ENCODE data around the gene DCLK1.

DNA sequence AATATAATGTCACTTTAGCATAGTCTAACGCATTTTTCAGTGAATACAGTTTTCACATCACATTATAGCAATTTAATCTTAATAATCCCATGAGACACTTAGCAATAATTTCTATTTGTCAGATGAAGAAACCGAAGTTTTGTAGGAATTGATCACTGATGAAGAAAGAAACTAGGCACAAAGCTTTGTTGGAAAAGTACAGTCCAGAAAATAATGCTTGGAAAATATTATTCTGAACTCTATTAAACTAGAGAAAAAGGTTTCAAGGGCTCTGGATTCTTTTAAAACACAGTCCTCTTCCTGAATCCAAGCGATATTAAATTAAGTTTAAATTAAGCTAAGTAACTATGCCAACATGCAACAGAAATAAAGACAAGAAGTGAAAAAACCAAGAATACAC is 62.2 kb downstream of the DCLK1 start:
- TF ChIP-seq EZH2phosphoT487 (IDR thresholded peaks at IDR 0.05) (no peak), EZH2 (IDR thresholded peaks at IDR 0.05) (no peak)
- TF ChIP-seq, protein P1, sequence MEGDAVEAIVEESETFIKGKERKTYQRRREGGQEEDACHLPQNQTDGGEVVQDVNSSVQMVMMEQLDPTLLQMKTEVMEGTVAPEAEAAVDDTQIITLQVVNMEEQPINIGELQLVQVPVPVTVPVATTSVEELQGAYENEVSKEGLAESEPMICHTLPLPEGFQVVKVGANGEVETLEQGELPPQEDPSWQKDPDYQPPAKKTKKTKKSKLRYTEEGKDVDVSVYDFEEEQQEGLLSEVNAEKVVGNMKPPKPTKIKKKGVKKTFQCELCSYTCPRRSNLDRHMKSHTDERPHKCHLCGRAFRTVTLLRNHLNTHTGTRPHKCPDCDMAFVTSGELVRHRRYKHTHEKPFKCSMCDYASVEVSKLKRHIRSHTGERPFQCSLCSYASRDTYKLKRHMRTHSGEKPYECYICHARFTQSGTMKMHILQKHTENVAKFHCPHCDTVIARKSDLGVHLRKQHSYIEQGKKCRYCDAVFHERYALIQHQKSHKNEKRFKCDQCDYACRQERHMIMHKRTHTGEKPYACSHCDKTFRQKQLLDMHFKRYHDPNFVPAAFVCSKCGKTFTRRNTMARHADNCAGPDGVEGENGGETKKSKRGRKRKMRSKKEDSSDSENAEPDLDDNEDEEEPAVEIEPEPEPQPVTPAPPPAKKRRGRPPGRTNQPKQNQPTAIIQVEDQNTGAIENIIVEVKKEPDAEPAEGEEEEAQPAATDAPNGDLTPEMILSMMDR (IDR thresholded peaks at IDR 0.05): no peak
